Esophagus squamous epithelium (tissue), 4 donors: ENCODE data around the gene RRM2.

Experiments used
- POLR2A ChIP-seq, 4 donors: fragments of 450-650 bp; IDR thresholded peaks; one replicate each; pipeline ENCODE4 v1.6.1; 2017; ENCODE audit warnings: antibody characterized with exemption in 4 of 4, mild to moderate bottlenecking in 4 of 4, moderate library complexity in 3 of 4
- TF ChIP-seq, protein P1 (sequence below), 6 experiments: fragments of 450-650 bp in 4 of 6; fragments of 200-600 bp in 2 of 6; sonication (generic) in 2 of 6; IDR thresholded peaks; one replicate each; pipeline ENCODE4 v1.5.1; 2016 to 2019; ENCODE audit warnings: antibody characterized with exemption in 6 of 6, mild to moderate bottlenecking in 4 of 6, moderate library complexity in 4 of 6

DNA sequence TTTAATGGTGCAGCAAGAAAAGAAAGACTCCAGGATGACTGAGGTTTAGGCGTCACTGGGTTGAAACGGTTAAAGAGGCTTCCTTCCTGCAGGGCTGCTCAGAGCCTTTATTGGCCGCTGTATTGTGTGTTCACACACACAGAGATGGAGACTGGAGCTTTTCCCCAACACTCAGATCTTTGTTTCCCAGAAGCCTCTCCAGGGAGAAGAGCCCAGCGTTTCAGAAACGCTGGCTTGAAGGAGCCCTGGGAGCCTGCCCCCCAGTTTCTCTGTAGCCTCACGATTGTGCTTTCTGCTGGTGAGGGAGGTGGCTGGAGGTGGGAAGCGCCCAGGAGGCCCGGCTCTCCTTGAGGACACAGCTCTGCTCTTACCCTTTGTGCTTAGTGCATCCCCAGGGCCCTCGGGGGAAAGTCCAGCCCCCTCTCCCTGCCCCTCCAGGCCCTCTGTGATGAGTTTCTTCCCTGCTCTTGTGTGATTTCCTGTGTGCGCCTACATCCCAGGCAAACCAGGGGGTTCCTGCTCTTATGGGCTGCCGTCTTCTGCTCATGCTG is 37.1 kb downstream of the RRM2 start:
- TF ChIP-seq, protein P1, sequence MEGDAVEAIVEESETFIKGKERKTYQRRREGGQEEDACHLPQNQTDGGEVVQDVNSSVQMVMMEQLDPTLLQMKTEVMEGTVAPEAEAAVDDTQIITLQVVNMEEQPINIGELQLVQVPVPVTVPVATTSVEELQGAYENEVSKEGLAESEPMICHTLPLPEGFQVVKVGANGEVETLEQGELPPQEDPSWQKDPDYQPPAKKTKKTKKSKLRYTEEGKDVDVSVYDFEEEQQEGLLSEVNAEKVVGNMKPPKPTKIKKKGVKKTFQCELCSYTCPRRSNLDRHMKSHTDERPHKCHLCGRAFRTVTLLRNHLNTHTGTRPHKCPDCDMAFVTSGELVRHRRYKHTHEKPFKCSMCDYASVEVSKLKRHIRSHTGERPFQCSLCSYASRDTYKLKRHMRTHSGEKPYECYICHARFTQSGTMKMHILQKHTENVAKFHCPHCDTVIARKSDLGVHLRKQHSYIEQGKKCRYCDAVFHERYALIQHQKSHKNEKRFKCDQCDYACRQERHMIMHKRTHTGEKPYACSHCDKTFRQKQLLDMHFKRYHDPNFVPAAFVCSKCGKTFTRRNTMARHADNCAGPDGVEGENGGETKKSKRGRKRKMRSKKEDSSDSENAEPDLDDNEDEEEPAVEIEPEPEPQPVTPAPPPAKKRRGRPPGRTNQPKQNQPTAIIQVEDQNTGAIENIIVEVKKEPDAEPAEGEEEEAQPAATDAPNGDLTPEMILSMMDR (IDR thresholded peaks at IDR 0.05) = no peak
- no peak for TF ChIP-seq POLR2A (IDR thresholded peaks at IDR 0.05)
